22Rv1 (cell line): ENCODE results near the gene ISYNA1.

Experiments used
- ZFX ChIP-seq: fragments of 450-650 bp; IDR thresholded peaks from 2 replicates; pipeline ENCODE4 v1.6.1; 2017; ENCODE audit warnings: antibody characterized with exemption, borderline replicate concordance
- TF ChIP-seq, protein P1 (sequence below): fragments of 450-650 bp; IDR thresholded peaks from 2 replicates; pipeline ENCODE4 v1.5.1; 2017; ENCODE audit warnings: mild to moderate bottlenecking

DNA sequence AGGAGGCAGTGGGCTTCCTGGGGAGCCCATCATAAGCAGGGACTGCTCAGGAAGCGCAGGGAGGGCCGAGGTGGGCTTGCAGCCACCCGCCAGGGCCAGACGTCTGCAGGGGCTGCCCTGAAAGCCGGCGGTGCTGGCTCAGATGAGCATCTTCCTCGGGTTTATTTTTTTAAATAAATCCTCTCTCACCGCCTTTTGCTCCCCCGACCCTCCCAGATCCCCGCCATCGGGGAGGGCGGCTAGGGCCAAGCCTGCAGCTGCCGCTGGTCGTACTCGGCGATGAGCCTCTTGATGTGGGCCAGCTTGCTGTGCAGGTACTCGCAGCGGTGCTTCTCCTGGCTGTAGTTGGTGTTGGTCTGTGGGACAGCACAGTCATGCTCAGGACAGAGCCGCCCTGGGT is 6.6 kb upstream of the ISYNA1 start:
- TF ChIP-seq, protein P1, sequence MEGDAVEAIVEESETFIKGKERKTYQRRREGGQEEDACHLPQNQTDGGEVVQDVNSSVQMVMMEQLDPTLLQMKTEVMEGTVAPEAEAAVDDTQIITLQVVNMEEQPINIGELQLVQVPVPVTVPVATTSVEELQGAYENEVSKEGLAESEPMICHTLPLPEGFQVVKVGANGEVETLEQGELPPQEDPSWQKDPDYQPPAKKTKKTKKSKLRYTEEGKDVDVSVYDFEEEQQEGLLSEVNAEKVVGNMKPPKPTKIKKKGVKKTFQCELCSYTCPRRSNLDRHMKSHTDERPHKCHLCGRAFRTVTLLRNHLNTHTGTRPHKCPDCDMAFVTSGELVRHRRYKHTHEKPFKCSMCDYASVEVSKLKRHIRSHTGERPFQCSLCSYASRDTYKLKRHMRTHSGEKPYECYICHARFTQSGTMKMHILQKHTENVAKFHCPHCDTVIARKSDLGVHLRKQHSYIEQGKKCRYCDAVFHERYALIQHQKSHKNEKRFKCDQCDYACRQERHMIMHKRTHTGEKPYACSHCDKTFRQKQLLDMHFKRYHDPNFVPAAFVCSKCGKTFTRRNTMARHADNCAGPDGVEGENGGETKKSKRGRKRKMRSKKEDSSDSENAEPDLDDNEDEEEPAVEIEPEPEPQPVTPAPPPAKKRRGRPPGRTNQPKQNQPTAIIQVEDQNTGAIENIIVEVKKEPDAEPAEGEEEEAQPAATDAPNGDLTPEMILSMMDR: no peak
- no peak for TF ChIP-seq ZFX
